HG02610 (cell line): Measurements from ENCODE around the gene ZNF69.
"Not testable (repeated sequence)": the region's sequence is repeated elsewhere in the genome, so short reads cannot be mapped to it uniquely, and the experiment has no call there.

Experiments
- ATAC-seq: cut with Tn5 transposase; IDR thresholded peaks from one replicate; pipeline ENCODE4 v1.9.1; 2021; ENCODE audit warnings: mild to moderate bottlenecking, moderate library complexity; ENCODE audit not compliant: unreplicated experiment

Gene ZNF69

DNA sequence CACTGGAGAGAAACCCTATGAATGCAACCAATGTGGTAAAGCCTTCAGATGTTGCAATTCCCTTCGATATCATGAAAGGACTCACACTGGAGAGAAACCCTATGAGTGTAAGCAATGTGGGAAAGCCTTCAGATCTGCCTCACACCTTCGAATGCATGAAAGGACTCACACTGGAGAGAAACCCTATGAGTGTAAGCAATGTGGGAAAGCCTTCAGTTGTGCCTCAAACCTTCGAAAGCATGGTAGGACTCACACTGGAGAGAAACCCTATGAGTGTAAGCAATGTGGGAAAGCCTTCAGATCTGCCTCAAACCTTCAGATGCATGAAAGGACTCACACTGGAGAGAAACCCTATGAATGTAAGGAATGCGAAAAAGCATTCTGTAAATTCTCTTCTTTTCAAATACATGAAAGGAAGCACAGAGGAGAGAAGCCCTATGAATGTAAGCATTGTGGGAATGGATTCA is 62.1 kb downstream of the ZNF69 start:
- not testable (repeated sequence) for ATAC-seq

DNA sequence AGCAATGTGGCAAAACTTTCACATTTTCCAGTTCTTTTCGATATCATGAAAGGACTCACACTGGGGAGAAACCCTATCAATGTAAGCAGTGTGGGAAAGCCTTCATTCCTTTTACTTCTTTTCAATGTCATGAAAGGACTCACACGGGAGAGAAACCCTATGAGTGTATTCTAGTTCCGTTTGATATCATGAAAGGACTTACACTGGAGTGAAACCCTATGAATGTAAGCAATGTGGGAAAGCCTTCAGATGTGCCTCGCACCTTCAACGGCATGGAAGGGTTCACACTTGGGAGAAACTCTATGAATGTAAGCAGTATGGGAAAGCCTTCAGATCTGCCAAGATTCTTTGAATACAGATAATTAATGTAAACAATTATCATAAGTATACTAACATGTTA is 62.7 kb downstream of the ZNF69 start:
- no peak for ATAC-seq
